SW480 (cell line): Measurements from ENCODE around the gene MXD4.

Source experiments
- DNase-seq: peaks from one replicate; pipeline ENCODE4 v3.0.0-alpha.2; 2016; ENCODE audit warnings: low spot score

The MXD4 gene

DNA sequence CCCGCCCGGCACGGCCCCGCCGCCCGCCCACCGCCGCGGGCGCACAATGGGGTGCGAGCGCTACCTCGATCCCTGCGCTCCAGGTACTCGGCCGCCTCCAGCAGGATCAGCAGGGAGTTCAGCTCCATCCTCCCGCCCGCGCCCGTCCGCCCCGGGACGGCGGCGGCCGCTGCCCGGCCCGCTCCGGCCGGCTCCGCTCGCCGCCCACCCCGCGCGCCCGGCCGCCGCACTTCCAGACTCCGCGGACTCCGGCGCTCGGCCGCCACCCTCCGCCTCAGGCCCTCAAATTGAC lies at the start of gene MXD4:
MXD4 (minus strand) TSS at position 257 of the 292 bp plus-strand sequence; CDS start at position 128, 129 bp downstream.
- no peak for DNase-seq

- DNase-seq = no peak
Measured at GRCh38 chr4:2306773-2307410, 45.0 kb upstream of the MXD4 start.

DNA sequence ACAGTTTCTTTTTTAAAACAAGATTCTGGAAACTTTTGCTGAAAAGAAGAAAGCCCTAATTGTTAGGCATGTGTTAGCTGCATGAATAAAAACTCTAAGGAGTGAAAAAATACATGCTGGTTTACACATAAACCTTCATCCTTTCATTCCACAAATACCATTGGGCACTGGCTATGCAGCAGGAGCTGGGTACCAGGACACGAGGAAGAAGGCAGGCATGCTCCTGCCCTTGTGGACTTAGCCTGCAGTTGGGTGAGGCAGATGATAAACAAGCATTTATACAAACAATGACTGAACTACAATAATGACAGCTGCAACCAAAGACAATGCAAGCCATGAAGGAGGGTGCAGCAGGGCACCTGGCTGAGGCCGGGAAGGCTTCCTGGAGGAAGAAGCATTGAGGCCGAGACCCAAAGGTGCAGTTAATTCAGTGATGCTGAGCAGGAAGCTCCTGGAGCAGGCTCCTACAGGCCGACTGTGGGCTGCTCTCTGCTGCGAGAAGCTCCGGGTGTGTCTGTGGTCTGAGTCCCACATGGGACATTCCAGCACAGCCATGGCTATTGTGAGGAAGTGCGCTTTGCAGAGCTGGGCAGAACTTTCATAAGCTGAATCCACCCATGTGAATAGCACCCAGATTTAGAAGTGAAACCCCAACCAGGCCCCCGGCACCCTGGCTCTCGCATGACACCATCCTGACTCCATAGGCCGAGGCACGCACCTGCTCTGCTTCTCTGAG lies 44.0 kb upstream of the MXD4 start:
- peak; percentile 71 for DNase-seq

DNA sequence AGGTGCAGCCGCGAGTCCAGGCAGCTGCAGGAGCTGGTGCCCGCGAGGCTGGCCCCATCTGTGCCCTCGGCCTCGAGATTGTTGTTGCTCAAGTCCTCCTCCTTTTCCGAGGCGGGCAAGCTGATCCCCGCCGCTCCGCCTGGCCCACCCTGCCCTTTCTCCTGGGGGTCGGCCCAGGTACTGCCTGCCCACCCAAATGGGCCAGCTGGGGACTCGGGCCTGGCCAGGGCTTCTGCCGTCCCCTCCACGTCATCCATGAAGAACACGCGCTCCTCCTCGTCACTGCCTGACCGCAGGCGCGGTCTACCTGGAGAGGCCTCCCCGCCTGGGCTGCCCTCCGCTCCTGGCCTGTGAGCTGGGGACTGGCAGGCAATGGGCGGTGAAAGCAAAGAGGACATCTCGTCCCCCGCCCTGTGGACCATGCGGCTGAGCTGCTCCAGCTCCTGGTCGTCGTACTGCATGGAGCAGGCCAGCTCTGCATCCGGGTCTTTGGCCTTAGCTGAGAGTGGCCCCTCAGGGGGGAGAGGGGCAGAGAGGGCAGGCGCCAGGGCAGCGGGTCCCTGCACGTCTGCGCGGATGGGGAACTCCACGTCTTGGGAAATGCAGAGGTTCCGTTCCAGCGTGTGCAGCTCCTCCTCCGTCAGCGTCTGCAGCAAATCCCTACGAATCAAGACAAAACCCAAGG lies 43.1 kb upstream of the MXD4 start:
- DNase-seq = no peak

DNA sequence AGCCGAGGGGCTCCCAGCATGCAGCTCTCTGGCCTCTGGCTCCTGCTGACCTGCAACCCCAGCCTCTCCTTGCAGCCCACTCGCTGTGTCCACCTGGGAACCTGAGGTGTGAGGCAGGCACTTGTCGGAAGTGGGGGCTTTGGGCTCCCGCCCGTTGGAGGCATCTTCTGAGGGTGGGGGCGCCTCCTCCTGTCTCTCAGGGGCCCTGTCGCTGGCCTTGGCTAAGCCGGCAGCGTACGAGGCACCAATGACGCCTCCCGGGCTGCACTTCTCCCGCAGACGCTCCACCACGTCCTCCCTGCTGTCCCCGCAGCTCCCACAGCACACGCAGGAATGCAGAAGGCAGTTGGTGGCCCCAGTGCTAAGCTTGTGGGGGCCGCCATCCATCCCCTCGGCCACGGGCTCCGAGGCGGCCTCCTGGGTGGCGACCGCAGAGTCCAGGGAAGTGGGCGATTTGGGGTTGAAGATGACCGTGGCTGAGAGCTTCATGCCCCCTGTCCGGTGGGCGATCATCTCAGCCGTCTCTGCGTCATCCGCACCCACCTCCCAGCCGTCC lies 42.5 kb upstream of the MXD4 start:
- DNase-seq = no peak

- no peak for DNase-seq
Measured at GRCh38 chr4:2303686-2304320, 41.9 kb upstream of the MXD4 start.

DNA sequence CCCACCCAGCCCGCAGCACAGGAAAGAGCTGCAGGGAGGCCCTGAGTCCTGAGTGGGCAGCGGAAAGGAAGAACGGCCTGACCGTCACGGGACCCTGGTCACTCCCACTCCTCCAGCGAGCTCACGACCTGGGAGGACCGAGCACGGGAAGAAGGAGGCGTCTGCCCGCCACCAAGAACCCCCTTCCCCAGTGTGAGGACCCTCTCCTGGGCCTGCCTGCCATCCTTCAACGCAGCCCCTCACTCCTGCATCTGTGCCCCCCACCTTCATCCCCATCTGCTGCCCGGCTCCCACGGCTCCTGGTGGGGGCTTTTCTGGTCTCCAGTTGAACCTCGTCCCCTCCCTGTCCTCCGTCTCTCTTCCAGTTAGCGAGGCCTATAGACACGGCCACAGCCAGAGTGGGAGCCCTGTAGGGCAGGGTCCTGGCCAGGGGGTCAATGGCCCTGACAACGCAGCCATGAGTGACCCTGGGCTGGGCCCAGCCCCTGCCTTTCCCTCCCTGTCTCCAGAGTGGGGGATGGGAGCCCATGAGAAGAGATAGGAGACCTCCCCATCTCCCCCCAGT lies 41.3 kb upstream of the MXD4 start:
- DNase-seq = no peak

DNA sequence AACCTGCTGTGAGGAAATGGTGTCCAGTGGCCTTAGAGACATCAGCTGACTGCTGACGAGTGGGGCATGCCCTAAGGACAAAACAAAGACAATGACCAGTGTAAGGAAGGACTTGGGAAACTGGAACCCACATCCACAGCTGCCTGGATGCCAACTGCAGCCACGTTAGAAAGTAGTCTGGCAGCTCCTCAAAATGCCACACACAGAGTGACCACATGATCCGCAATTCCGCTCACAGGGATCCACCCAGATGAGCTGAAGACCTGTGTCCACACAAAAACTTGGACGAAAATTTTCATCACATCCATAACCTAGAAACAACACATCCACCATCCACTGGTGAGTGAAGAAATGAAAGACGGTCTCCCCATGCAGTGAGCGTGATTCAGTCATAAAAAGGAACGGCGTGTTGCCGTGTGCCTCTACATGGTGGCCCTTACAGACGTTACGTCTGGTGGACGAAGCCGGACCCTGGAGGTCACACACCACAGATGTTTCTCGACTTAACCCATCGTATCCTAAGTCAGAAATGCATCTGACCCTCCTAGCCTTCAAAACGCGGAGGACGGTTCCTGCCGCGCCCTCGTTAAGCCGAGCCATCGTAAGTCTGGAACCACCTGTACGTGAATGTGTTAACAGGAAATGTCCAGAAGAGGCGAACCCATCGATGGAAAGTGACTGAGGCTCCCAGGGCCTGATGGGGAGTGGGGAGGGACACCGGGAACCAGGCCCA lies 40.6 kb upstream of the MXD4 start:
- DNase-seq = no peak

GRCh38 chr4:2301806-2302205 lies 39.9 kb upstream of the MXD4 start:
- DNase-seq = no peak

DNA sequence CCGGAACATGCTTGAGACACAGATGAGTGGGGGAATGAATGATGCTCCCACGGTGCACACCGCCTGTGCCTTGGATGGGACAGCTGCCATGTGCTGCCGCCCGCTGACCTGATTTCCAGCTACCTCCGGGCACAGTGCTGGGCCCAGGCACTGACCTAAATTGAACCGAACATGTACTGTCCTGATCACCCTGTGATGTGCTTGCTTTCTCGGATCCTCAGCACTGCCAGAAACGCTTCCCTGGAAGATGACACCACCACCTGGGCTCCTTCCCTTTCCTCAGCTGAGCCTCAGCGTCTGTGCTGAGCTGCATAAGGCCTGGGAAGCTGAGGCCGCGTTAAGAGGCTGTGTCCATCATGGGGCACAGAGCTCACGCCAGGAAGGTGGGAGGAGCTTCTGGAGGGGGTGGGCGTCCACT lies 39.3 kb upstream of the MXD4 start:
- DNase-seq = no peak

DNA sequence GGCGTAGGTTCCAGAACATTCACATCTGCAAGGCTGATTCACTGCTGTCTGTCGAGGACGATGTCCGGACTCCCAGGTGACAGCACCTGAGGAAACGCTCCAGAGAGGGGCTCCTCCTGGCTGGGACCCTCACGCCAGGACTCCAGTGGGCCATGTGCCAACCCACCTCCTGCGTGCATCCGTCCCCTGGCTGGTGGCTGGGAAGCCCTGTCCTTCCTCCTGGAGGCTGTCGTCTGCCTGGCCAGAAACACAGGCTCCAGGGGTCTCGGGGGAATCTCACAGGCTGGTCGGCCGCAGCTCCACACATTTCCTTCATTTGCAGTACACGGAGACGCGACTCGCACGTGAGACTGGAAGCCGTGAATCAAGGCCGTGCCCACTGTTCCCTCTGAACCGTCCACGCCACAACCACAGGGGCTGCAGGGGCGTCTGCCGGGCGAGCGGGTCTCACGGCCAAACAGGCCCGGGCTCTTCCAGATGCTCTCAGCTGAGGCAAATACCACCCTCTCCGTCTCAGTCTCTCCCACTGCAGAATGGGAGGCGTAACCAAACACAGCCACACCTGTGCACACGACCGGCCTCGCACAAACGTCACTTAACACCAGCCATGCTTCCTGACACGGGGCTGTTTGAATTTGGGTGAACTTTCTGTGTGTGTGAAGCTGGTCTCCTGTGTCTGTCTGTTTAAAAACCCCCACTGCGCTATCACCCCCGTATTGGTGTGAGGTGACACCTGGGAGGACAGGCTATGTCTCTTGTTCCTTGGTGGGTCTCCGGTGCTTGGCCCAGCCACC lies 38.7 kb upstream of the MXD4 start:
- no peak for DNase-seq

GRCh38 chr4:2299794-2300193 lies 37.9 kb upstream of the MXD4 start:
- no peak for DNase-seq

DNA sequence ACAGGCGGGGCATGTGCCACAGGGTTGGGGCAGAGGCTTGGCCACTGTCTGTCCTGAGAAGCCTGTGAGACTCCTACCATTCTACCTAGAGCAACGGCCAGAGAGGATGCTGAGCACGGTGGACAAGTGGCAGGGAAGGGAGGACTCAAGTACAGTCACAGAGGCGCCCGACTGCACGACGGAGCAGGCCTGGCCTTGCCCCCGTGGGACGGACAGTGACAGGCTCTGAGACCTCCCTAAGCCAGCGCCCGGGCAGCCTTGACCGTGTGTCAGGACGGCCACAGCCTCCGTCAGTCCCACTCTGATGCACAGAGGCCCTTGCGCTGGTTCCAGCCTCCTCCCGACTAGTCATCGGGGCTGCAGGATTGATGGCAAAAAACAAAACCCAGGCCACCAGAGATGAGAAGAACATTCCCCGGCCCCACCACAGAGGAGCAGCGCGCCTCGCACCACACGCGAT lies 36.7 kb upstream of the MXD4 start:
- no peak for DNase-seq

- no peak for DNase-seq
Measured at GRCh38 chr4:2297606-2298531, 36.0 kb upstream of the MXD4 start.

DNA sequence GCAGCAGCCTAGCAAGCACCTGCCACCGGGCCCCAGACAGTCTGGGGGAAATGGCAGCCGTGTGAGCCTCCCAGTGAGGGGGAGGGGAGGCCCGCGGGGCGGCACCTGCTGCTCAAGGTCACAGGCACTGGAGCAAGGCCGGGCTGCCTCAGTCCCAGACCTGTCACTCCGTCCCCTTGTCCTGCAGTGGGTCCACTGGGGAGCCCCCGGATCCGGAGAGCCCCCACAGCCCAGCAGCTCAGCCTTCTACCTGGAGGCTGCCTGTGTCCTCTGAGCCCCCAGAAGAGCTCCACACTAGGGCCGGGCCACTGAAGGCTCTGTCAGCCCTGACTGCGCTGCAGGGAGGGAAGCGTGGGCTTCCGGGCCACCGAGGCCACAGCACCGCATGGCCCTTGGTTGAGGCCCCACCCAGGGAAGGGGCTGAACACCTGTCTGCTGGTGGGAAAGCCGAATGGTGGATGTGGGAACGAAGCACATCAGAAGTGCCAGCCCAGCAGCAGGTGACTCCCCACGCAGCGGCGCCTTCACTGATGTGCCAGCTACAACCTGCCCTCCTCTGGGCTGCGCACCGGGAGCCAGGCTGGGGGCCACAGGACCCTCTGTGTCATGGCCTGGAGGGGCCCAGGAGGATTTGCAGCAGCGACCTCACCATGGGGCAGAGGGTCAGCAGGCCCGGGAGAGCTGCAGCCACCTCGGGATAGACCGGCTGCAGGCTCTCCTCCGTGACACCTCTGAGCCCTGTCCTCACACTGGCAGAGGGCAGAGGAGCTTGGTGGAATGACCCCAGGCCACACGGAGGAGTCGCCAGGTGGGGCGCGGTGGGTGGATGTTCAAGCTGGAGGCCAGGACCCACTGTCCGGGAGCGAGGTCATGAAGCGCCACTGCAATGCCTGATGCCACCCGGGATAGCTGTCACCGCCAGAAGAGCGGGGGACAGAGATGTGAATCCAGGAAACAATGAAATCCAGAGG lies 35.0 kb upstream of the MXD4 start:
- DNase-seq = no peak

- no peak for DNase-seq
Measured at GRCh38 chr4:2295900-2296442, 34.1 kb upstream of the MXD4 start.

- DNase-seq = no peak
Measured at GRCh38 chr4:2295500-2295899, 33.6 kb upstream of the MXD4 start.

DNA sequence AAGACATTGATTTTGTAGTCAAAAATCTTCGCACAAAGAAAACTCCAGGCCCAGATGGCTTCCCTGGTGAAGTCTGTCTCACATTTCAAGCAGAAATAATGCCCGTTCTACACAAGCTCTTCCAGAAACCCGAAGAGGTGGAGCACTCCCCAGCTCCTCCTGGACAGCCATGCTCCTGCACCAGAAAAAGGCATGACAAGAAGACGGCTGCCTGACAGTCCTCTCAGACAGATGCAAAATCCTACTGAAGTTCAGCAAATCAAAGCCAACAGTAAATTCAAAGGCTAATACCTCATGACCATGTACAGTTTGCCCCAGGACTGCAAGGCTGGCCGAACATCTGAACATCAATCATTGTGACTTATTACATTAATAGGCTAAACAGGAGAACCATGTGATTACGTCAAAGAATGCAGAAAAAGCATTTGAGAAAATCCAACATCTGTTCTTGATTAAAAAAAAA lies 30.8 kb upstream of the MXD4 start:
- no peak for DNase-seq
